HG02588 (cell line): ENCODE data around the gene TGFB2.

Experiments used
- ATAC-seq: cut with Tn5 transposase; IDR thresholded peaks from one replicate; pipeline ENCODE4 v1.9.1; 2021; ENCODE audit warnings: mild to moderate bottlenecking, moderate library complexity; ENCODE audit not compliant: unreplicated experiment

Gene TGFB2

DNA sequence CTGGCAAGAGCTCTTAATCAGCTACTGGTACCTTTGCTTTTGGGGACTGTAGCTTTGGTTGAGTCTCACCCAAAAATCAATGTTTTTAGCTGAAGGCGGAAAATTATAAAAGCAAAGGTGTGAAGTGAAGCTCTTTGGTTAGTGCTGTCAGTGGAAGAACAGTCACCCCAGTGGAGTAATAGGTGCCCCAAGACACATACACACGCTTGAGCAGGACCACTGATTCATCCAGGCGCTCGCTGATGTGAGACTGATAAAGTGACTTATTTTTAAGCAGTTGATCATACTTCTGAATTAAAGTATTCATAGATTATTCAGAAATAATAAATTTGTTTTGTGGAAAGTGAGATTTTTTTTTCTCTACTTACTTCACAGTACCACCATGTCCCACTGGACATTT lies 37.1 kb downstream of the TGFB2 start:
- ATAC-seq, result no peak

DNA sequence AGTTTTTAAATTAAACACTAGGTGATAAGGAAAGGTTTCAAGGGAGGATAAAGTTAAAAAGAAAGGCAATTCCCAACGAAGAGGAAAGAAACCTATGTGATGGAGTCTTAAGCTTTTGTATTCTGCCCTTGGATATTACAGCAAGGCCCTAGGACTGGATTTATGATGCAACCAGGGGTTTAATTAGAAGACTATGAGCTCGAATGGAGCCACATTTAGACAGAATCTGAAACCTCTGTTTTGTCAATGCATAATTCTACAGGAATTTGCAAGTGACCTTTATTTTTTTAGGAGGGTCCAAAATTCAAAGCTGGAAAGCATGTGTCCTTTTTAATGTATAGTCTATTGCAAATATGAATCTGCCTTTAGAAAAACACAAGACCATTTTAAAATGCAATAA lies 37.9 kb downstream of the TGFB2 start:
- ATAC-seq, result no peak

DNA sequence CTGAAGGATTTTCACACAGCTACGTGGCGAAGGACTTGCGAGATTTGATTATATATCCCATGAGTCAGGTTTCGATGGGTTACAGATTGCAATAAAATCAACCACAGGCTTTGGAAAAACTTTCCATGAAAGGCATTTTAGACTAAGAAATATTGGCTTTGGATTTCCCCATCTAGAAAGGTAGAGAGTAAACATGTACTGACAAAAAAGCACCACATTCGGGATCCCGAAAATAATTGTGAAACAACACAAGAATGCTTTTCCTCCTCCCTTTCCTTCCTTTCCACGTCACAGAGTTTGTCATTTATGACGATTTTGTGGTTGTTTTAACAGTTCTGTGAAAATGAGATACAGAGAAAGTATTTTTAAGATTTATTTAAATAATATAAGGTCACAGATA lies 38.5 kb downstream of the TGFB2 start:
- no peak for ATAC-seq

DNA sequence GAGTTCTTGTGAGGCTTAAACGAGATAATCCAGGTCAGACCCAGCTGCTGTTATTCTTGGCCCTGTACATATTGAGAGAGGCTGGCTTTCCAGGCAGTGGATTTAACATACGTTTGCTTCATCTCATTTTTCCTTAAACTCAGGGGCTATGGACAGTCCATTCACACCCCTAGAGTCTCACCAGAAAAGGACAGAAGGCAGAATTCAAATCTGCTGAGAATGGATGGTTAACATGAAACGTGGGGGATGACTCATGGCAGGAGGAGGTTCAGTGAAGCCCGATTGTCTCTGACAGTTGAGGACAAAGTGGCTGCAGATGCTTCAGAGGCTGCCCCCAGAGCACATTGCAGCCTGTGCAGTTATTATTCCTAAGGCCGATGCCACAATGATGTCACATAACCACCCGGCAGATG lies 39.5 kb downstream of the TGFB2 start:
- no peak for ATAC-seq

DNA sequence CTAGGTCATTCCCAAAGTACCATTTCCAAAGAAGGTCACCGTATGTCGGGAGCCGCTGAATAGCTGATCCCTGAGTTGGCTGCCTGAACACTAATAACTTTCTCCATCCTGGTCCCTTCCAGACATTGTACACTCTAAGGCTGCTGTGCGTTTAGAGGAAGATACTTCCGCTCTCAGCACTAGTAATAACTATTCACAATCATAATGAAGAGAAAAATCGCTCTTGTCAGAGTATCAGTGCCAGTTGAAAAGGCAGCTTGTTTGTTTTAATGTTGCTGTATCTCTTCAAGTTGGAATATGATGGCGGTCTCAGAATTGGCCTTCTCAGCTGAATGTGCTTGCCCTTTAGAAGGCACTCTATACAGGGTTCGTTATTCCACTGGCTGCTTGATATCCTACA lies 43.5 kb downstream of the TGFB2 start:
- ATAC-seq, result no peak

DNA sequence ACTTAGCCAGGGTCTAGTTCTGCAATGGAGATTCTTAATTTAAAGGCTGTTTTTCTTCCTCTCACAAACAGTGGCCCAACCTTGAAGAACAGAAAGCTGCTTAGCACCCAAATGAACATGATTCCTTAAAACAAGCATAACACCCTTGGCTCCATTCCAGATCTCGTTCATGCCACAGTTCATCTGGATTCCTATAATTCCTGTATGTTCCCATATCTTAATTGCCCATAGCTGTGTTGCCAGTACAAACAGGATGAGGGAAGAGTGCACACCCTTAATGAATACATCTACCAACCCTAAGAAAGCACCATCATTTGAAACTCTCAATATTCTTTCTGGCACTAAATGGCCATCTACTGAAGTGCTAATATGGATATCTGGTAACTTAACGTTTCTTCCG lies 45.5 kb downstream of the TGFB2 start:
- no peak for ATAC-seq

DNA sequence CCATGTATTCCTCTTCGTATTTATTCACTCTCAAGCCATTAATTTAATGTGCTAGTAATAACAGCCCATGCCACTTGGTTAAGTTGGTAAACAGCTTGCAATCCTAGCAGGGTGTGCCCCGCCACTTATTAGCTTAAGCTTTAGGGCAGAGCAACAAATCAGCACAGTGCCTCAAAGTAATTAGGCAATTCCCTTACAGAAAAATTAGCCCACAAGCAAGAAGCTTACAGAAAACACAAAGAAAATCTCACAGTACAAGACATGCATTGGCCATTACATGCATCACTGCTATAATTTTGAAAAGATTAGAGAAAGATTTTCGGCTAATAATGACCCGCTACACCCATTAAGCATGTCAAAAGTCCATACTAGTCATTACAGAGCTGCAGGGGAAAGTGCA lies 47.6 kb downstream of the TGFB2 start:
- no peak for ATAC-seq

DNA sequence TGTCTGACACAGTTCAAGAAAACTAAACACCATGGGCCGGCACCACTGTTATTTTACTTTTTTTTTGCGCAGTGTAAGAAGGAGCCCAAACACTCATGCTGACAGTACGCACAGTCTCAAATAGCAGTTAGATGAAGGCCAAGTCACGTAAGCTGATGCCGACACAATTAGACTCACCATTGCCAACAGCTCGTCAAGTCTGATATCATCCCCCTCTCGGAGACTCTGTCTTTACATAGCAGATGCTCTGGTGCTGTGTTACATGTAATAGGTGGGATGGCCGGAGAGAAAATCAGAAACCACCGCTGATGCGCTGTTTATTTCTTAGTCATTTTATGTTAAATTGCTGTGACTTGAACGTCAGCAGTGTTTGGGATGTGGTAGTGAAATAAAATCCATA lies 49.3 kb downstream of the TGFB2 start:
- ATAC-seq, result no peak

DNA sequence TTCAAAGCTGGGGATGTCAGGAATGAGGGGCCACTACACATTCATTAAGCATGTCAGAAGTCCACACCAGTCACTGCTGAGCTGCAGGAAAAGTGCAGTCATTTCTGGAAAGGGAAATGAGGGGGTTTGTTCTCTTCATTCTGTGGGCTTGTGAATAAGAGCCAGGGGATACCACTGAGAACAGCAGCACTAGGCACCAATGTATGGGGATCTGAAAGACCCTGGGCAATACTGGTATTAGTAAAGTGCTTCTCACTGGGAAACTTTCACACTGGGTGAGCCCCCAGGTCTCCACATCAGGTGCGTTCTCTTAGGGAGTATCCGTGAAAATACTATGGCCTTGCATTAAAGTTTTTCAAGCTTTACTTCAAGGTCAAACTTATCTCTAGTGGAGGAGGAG lies 49.9 kb downstream of the TGFB2 start:
- no peak for ATAC-seq

DNA sequence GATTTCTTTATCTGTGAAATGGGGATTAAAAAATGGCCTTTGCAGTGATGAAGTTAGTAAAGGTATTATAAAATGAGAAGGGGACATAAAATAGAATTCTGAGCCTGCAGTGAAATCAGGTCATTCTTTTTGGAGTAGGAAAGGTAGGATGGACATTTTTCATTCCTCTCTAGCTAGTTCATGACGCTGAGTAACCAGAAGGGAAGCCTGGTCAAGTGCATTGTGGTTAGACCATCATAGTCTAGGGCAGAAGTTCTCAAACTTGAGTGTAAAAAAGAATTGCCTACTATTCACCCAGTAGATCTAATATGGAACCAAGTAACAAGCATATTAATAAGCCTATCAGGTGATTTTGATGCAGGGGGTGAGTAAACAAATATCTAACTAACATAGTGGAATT lies 50.8 kb downstream of the TGFB2 start:
- ATAC-seq, result no peak

DNA sequence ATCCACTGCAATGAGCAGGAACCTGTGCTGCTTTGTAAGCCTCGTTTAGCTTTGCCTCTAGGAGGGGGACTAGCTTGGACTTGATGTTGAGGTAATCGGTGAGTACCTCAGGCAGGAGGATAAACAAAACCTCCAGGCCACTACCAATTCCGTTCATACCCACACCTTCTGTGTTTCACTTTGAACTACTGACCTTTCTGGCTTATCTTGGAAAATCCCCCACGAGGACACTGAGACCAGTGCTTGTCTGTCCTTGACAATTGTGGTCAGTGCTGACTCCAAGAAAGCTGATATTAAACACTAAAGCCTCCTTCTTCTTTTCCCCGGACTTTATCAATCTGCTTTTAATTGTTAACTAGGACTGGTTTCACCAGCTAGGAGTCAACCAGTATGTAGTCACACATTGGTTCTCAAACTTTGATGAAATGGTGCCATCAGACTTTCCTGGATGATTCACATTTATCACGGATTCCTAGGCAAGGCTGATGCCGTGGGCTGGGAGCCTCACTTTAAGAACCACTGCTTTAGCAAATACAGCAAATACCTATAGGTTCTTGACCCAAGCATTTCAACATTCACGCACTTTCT lies 52.7 kb downstream of the TGFB2 start:
- no peak for ATAC-seq

DNA sequence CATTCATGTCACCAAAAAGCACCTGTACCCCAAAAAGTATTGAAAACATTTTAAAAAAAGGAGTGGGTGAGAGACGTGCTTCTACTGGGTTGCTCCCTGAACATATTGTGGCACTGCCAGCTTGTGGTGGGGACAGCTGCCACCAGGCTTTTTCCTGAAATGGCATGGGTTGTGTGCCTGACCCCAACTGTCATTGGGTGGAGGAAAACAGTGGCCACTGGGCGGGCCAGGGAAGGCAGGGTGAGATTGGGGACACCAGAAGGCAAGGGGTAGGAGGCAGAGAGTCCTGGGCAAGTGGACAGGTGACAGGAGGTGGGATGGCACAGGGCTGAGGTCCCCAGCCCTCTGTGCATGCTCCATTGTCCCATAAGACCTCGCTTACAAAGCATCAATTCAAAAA lies 55.5 kb downstream of the TGFB2 start:
- ATAC-seq, result no peak

DNA sequence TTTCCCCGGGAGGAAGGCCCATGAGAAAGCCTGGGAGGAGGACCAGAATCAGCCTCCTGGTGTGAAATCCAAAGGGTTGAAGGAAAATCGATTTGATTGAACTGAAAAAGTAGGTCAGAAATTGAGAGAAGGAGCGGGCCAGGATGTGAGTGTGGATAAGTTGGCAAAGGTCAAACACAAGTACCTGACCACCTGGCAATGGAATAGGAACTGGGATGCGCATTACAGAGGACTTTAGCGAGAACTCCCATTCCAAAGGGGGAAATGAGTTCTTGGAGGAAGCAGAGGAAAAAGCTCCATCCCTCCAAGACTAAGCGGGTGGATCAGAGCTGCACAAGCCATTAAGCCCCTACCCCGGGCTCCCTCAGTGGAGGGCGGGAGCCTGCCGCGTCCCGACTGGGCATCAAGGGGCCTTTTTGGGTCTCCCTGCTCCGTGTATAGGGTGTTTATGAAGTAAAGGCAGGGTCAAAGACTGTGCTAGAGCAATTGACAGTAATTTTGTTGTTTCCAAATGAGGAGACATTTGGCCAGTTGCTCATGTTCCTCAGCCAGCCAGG lies 56.4 kb downstream of the TGFB2 start:
- ATAC-seq, result no peak

DNA sequence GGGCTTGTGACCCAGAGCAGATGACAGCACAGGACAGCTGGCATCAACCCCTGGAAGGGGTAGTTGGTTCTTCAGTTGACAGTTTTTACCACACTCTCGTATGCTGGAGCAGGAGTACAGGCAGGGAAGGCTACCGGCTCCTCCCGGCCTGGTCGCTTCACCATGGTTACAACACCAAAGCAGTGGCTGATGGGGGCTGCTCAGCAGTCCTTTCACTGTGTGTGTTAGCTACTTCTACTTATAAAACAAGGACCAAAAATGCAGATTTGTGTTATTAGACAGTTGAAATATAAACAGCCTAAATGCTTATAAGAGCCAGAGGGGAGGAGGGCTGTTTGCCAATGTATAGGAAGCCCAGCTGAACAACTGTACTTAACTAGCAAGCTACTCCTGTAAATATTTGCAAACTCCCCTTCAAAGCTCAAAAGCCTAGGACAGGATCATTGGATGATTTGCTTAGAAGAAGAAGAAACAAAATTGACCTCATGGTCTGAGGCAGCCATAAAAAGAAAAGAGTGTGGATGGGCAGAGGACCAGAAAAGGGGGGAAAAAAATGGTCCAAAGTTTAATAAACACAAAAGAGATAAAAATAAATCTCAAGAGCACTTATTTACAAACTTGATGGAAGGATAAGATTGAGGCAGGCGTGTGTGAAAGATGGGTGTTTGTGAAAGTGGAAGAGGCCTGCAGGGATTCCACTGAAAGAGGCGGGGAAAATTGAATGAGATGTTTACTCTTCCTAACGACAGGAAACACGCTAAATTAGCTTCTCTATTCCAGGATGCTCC lies 57.1 kb downstream of the TGFB2 start:
- no peak for ATAC-seq

DNA sequence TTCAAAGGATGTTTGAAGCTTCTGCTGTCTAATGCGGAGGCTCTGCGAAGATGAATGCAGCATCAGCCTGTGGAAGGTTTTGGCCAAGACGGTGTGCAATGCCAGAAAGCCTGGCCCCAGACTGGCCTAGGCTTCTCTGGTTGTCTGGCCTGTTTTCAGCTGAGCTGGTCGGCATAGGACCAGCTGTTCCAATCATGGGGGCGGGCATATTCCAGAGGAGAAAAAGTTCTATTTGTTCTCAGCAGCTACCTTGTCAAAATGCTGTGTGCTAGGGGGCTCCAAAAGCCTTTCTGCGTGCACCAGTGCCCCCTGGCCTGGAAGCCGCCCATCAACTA lies 57.6 kb downstream of the TGFB2 start:
- no peak for ATAC-seq

DNA sequence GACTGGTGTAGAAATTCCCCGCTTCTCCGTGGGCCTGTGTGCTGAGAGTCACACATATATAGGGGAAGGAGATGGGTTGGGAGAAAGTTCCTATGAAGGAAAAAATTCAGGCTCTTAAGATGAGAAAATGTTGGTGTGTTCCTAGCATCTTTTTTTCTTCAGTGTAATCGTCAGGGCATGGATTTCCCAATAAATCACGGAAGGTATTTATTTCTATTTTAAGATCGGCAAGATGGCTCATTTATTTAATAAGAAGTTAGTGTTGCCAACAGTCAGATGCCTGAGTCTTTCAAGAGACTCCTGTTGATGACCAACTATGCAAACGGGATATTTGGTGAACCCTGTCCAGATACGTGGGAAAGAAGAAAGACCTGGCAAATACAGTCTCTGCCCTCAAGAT lies 58.2 kb downstream of the TGFB2 start:
- ATAC-seq, result no peak

DNA sequence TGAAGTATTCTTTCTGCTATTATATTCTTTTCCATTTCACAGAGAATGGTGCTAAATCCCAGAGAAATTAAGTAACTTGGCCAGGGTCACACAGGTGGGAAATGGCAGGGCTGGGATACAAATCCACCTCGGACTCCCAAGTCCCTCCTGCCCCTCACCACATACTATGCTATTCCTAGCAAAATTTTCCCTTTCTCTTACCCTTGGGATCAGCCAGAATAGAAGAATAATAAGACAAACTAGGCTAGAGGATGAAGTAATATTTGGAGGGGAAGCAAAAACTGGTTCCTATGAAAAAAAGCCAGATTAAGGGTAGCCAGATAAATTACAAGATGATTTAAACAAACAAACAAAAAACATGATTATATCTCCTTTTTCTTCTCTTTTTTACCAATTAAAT lies 62.5 kb downstream of the TGFB2 start:
- no peak for ATAC-seq

DNA sequence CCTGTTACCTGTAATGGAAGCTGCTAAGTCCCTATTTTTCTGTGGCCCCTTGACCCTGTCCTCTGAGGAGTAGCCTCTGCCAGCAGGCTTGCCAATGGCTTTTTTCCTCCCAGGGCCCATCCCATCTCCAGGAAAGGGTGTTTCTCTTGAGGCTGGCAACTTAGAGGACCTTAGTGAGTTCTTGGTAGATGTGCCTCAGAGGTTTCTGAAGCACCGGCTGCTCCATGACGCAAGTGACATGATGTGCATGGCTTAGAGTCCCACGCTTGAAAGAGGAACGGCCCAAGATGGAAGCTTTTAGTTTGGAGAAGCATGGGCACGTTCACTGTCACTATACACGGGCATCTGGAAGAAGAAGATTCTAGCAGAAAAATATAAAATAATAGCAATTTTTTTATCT lies 63.0 kb downstream of the TGFB2 start:
- no peak for ATAC-seq

DNA sequence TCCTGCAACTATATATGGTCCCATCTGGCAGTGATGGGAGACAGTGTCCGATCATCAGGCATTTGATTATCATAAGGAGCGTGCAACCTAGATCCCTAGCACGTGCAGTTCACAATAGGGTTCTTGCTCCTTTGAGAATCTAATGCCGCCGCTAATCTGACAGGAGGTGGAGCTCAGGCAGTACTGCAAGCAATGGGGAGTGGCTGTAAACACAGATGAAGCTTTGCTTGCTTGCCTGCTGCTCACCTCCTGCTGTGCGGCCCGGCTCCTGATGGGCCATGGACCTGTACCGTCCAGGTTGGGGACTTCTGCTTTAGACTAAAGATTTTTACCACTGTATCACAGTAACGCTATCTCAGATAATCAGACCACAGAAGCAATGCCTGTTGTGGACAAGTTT lies 63.8 kb downstream of the TGFB2 start:
- no peak for ATAC-seq

DNA sequence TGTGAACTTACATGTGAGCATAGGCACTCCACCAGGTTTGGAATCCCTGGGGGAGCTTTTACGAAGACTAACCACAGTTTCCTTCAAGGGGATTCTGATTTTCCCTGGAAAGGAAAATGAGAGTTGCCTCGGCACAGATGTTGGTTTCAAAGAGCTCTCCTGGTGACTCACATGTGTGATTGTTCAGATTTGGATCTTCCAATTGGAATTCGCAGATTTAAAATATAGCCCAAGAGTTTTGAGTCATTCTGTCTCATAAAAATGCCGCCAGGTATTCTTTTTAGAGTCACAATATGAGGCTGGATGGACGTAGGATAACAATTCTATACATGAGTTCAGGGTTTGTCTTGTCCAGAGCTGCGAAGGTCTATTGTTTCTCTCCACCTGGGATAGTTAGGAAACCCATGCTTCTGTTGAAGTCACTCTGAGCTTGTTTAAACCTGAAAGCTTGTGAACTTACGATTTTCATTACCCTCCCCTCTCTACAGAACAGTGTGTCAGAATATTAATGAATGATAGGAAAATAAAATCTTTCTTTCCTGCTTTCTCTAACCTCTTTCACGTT lies 64.9 kb downstream of the TGFB2 start:
- ATAC-seq, result no peak

DNA sequence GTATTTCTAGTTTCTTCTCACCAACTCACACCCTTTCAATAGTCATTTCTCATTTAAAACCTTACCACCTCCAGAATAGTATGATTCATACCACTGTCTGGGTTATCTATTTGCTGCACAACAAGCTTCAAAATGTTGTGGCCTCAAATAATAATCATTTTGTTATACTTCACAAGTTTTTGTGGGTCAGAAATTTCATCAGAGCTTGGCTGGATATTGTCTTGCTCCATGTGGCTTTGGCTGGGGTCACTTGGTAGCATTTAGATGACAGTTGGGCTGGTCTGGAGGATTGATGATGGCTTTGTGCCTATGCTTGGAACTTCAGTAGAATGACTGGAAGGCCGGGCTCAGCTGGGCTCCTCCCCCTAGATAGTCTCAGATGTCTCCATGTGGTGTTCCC lies 66.0 kb downstream of the TGFB2 start:
- no peak for ATAC-seq

DNA sequence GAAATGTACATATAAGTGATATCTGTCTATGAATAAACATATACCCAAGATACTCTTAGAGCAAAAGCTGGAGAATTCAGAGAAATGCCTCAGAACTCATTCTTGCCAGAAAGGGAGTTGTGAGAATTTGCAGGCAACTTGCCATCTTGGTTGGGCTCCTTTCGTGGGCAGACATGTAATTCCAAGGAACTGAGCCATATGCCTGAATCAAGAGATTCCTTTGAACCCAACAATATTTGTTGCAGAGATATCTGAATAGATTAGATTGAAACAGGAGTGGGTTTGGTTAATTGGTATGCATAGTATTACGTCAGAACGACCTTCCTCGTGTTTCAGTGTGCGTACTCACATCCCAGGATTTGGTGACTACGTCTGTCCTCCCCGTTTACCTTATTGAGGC lies 67.0 kb downstream of the TGFB2 start:
- no peak for ATAC-seq
